Testis (tissue), 3 donors: ENCODE measurements around the gene RAB6B. TPM values are rescaled to one million over a fixed set of nuclear protein-coding genes. Genes with fewer than 3 reads are reported as not detected.

ENCODE experiments used
- DNase-seq: peaks from one replicate; pipeline ENCODE4 v3.0.0-alpha.2; 2019
- H3K27ac ChIP-seq, 2 donors: fragments of 200-600 bp; sonication (generic); one replicate each; pipeline ENCODE4 v1.5.1; 2019
- H3K27me3 ChIP-seq: fragments of 200-600 bp; sonication (generic); one replicate; pipeline ENCODE4 v1.5.1; 2019
- H3K36me3 ChIP-seq: fragments of 200-600 bp; sonication (generic); one replicate; pipeline ENCODE4 v1.5.1; 2017; ENCODE audit warnings: low read depth; ENCODE audit errors: missing control alignments
- H3K4me1 ChIP-seq: fragments of 200-600 bp; sonication (generic); one replicate; pipeline ENCODE4 v1.5.1; 2019
- H3K4me3 ChIP-seq, 2 donors: fragments of 200-600 bp; sonication (generic); one replicate each; pipeline ENCODE4 v1.5.1; 2017 to 2019
- H3K9me3 ChIP-seq: fragments of 200-600 bp; sonication (generic); one replicate; pipeline ENCODE4 v1.5.1; 2017
- POLR2A ChIP-seq: fragments of 450-650 bp; IDR thresholded peaks from one replicate; pipeline ENCODE4 v1.6.1; 2017; ENCODE audit warnings: antibody characterized with exemption, mild to moderate bottlenecking, moderate library complexity
- WGBS, 2 donors: methylation state at CpG; one replicate each; pipeline ENCODE4 v1.1.5; 2018; 5-methylcytosine and 5-hydroxymethylcytosine counted together
- intact Hi-C: fragments of 100-400 bp; cut with DNase I; formaldehyde crosslinking; loops from one replicate; pipeline ENCODE4 v1.15.1; 2023; ENCODE audit warnings: low total_unique reads
- polyA plus RNA-seq: library from polyadenylated mRNA; stranded (reverse); fragments of 350-450 nt; fragmentation: Illumina TruSeq; extraction: RNeasy Lipid Tissue Mini Kit (QIAGEN cat#74804); gene quantifications from one replicate; pipeline ENCODE4 v1.2.3, GENCODE V29; 2014; ENCODE audit warnings: low read depth, low replicate concordance; ENCODE audit not compliant: insufficient read depth
- total RNA-seq, 2 donors: library from RNA; depleted of rRNA; stranded (reverse); fragments of >200 nt; gene quantifications; one replicate each; pipeline ENCODE4 v1.2.3, GENCODE V29; 2016
- TF ChIP-seq, protein P1 (sequence below), 3 experiments: fragments of 450-650 bp in 2 of 3; fragments of 200-600 bp in 1 of 3; sonication (generic) in 1 of 3; IDR thresholded peaks; one replicate each; pipeline ENCODE4 v1.5.1; 2016 to 2019; ENCODE audit warnings: antibody characterized with exemption in 3 of 3, mild to moderate bottlenecking in 2 of 3, moderate library complexity in 1 of 3

The RAB6B gene
- total and polyA plus RNA-seq, 3 donors from 2014 or later = 5.1 to 8.6 (median 7.0) TPM

DNA sequence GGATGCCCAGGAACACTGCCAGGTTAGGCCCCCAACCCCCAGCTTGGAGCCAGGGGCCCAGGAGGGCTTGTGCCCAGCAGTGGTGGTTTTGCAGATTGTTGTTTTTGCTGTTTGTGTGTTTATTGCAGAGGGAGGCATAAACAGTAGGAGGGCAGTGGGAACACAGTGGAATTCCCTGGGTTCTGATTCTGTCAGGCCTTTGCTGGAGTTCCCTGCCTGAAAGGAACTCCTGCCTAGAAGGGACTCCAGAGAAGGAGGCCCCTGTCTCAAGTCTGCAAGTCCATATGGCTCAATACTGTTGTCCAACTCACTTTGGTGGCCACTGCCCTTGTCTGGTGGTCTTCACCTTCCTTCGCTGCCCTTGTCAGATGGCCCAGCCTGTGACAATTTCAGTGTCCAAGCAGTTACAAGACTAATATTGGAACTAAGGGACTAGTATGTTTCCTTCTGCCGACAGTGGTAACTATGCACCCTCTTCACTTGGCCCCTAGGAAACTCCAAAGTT lies 47.4 kb upstream of the RAB6B start:
- H3K27me3 ChIP-seq = no peaks in the 10 kb centered on the region
- no peak for DNase-seq
- no peak overlapping the region for H3K4me3 ChIP-seq
- no peaks in the 10 kb centered on the region for H3K36me3 ChIP-seq
- no peaks in the 10 kb centered on the region for H3K9me3 ChIP-seq
- TF ChIP-seq POLR2A = no peak
- TF ChIP-seq, protein P1, sequence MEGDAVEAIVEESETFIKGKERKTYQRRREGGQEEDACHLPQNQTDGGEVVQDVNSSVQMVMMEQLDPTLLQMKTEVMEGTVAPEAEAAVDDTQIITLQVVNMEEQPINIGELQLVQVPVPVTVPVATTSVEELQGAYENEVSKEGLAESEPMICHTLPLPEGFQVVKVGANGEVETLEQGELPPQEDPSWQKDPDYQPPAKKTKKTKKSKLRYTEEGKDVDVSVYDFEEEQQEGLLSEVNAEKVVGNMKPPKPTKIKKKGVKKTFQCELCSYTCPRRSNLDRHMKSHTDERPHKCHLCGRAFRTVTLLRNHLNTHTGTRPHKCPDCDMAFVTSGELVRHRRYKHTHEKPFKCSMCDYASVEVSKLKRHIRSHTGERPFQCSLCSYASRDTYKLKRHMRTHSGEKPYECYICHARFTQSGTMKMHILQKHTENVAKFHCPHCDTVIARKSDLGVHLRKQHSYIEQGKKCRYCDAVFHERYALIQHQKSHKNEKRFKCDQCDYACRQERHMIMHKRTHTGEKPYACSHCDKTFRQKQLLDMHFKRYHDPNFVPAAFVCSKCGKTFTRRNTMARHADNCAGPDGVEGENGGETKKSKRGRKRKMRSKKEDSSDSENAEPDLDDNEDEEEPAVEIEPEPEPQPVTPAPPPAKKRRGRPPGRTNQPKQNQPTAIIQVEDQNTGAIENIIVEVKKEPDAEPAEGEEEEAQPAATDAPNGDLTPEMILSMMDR (IDR thresholded peaks at IDR 0.05) = no peak
- no peak overlapping the region for H3K27ac ChIP-seq
- intact Hi-C loops = no loop called here
- WGBS, 2 donors = 90 to 92% methylated on average over 2 of the region's 2 CpGs
- H3K4me1 ChIP-seq = peaks cover 12% of the 10 kb centered on the region

DNA sequence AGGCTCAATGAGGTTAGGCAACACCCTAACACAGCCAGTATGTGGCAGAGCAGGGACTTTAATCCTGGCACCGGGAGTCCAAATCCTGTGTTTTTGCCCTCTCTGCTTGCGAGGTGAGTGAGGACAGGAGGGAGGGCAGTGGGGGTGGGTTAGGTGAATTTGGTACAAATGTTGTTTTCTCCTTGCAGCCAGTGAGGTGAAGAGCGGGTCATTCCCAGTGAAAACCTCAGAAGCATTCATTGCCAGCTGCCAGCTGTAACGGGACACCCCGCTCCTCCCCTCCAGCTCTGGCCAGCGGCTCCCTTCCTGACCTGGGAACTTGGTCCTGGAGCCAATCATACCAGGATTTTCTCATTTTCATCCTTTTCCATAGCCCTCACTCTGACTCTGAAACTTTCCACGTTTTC lies 45.7 kb upstream of the RAB6B start:
- Histone ChIP-seq H3K27me3 (no peaks in the 10 kb centered on the region), H3K36me3 (no peaks in the 10 kb centered on the region), H3K9me3 (no peaks in the 10 kb centered on the region), H3K27ac (no peak overlapping the region), H3K4me1 (peaks cover 12% of the 10 kb centered on the region), H3K4me3 (no peak overlapping the region)
- intact Hi-C loops = no loop called here
- 60 to 61% methylated on average over 7 of the region's 7 CpGs for WGBS, 2 donors
- TF ChIP-seq, protein P1 (IDR thresholded peaks at IDR 0.05) = no peak
- TF ChIP-seq POLR2A = no peak
- DNase-seq = no peak

DNA sequence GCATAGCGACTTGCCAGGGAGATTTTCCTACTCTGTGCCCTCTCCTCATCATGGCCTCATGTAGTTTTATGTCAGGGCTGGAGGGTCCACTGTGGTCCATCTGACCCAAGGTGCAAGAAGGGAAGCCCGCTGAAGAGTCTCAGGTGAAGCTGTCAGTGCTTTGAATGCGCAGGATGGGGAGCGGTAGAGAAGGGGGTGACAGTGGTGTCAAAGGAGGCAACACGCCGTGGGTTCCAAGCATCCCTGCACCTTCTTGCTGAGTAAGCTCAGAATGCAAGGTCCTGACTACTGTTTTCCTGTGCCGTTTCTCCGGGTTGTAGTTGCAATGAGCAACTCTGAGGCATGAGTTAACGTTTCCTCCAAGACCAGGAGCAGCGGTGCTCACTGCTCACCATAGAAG lies 44.9 kb upstream of the RAB6B start:
- intact Hi-C loops = no loop called here
- H3K36me3 ChIP-seq = no peaks in the 10 kb centered on the region
- no peak for TF ChIP-seq POLR2A
- TF ChIP-seq, protein P1 (IDR thresholded peaks at IDR 0.05) = no peak
- H3K4me3 ChIP-seq = no peak overlapping the region
- no peaks in the 10 kb centered on the region for H3K27me3 ChIP-seq
- DNase-seq = no peak
- H3K4me1 ChIP-seq = peaks cover 12% of the 10 kb centered on the region
- no peak overlapping the region for H3K27ac ChIP-seq
- WGBS, 2 donors = 89 to 92% methylated on average over 10 of the region's 10 CpGs
- no peaks in the 10 kb centered on the region for H3K9me3 ChIP-seq

DNA sequence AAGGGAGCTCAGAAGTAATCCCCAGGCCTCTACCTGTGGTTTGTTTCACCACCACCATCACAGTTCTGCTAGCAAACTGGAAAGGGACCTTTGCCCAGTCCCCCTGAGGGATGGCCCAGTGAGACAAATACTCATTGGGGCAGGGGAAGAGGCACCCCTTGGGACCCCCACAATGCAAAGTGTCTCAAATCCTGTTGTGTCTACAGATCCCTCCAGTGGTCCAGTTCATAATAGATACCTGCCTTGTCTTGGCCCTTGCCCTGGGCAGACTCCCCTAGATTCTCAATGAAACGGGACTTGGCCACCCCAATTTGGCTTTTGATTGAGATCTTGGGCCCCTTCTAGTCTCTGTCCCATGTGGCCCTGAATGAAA lies 43.8 kb upstream of the RAB6B start:
- no peak for DNase-seq
- TF ChIP-seq POLR2A = no peak
- TF ChIP-seq, protein P1 (IDR thresholded peaks at IDR 0.05) = no peak
- intact Hi-C loops = no loop called here

DNA sequence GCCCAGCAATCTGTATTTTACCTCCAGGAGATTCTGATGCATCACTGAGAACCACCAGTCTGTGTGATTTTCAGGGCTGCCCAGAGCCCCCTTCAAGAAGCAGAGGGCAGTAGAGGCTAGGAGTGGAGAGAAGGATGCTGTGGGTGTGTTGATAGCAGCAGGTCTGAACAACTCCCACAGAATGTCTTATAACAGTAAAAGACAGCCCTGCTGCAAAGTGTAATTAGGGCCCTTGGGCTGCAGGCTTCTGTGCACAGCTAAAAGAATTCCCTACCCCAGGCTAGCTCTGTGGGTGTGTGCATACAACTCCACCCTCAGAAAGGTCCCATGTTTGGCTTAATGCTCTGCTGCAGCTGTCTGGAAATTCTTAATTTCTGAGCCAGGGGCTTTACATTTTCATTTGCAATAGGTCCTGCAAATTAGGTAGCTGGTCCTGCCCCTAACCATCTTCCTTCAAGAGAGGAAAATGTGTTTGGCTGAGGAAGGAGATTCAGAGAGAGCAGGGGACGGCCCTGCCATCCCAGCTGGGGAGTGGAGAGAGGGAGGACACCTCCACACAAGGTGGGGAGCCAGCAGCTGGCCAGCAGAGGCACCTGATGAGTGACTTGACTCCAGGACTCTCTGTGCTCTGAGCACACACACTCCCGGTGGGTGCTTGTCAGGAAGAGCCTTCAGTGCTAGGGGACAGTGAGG lies 43.2 kb upstream of the RAB6B start:
- TF ChIP-seq, protein P1 (IDR thresholded peaks at IDR 0.05) = no peak
- TF ChIP-seq POLR2A = no peak
- no peaks in the 10 kb centered on the region for H3K36me3 ChIP-seq
- H3K4me1 ChIP-seq = peaks cover 4% of the 10 kb centered on the region
- H3K27me3 ChIP-seq = no peaks in the 10 kb centered on the region
- no peak overlapping the region for H3K4me3 ChIP-seq
- intact Hi-C loops = no loop called here
- 85 to 86% methylated on average over 2 of the region's 2 CpGs for WGBS, 2 donors
- no peaks in the 10 kb centered on the region for H3K9me3 ChIP-seq
- no peak overlapping the region for H3K27ac ChIP-seq
- no peak for DNase-seq

More for the DNA sequence above, 43.8 kb upstream of the RAB6B start:
- Histone ChIP-seq H3K4me3 (no peak overlapping the region), H3K9me3 (no peaks in the 10 kb centered on the region), H3K36me3 (no peaks in the 10 kb centered on the region), H3K27ac (no peak overlapping the region), H3K27me3 (no peaks in the 10 kb centered on the region), H3K4me1 (peaks cover 7% of the 10 kb centered on the region)
- 89 to 100% methylated on average over 1 of the region's 1 CpG for WGBS, 2 donors
